H7 (cell line): Measurements from ENCODE around the gene ALDH6A1. TPM values are rescaled to one million over a fixed set of nuclear protein-coding genes. Genes with fewer than 3 reads are reported as not detected.
"Not testable (repeated sequence)": the region's sequence is repeated elsewhere in the genome, so short reads cannot be mapped to it uniquely, and the experiment has no call there.

Experiments
- DNase-seq: peaks from one replicate; pipeline ENCODE4 v3.0.0; 2012
- H3K27me3 ChIP-seq: 2 replicates; pipeline ENCODE4 v1.6.0; 2011; ENCODE audit warnings: mild to moderate bottlenecking, low read length; ENCODE audit not compliant: control insufficient read depth, insufficient read depth
- H3K36me3 ChIP-seq: replicated peaks from 2 replicates; pipeline ENCODE4 v1.5.1; 2011; ENCODE audit warnings: low read length; ENCODE audit not compliant: control insufficient read depth, insufficient read depth
- H3K4me3 ChIP-seq: 2 replicates; pipeline ENCODE4 v1.5.1; 2011; ENCODE audit warnings: low read depth, mild to moderate bottlenecking, control low read depth, low read length, moderate library complexity; ENCODE audit not compliant: insufficient read depth
- total RNA-seq: library from RNA; depleted of rRNA; stranded (reverse); fragments of >200 nt; shearing (Covaris generic); gene quantifications from 2 replicates; pipeline ENCODE4 v1.2.3, GENCODE V29; 2014; rRNA removed

ALDH6A1 gene
- 15.6 and 27.2 TPM in 2 replicates for total RNA-seq

GRCh38 chr14:74084277-74085046 lies at the start of gene ALDH6A1, which contains the start of gene LIN52:
TSS of gene ALDH6A1 (minus strand) at chr14:74084453. CDS start at chr14:74084394, 59 bp downstream.
TSS of gene LIN52 (plus strand) at chr14:74084956. CDS start at chr14:74084975, 19 bp downstream.
- Histone ChIP-seq H3K4me3 (peak within 1 kb of the TSS; percentile 92), H3K36me3 (no peaks in the 10 kb centered on the region), H3K27me3 (no peaks in the 10 kb centered on the region)
- DNase-seq, result peak; percentile 98

- DNase-seq, result no peak
- no peaks in the 10 kb centered on the region for H3K27me3 ChIP-seq
- no peak overlapping the region for H3K4me3 ChIP-seq
- H3K36me3 ChIP-seq, result no peaks in the 10 kb centered on the region
These were observed 43.4 kb upstream of the ALDH6A1 start for GRCh38 chr14:74127634-74128033.

GRCh38 chr14:74126315-74127013 lies 42.2 kb upstream of the ALDH6A1 start:
- Histone ChIP-seq H3K4me3 (no peak overlapping the region), H3K27me3 (no peaks in the 10 kb centered on the region), H3K36me3 (no peaks in the 10 kb centered on the region)
- no peak for DNase-seq

DNA sequence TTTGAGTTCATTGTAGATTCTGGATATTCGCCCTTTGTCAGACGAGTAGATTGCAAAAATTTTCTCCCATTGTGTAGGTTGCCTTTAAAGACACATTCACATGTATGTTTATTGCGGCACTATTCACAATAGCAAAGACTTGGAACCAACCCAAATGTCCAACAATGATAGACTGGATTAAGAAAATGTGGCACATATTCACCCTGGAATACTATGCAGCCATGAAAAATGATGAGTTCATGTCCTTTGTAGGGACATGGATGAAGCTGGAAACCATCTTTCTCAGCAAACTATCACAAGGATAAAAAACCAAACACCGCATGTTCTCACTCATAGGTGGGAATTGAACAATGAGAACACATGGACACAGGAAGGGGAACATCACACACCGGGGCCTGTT lies 41.2 kb upstream of the ALDH6A1 start:
- DNase-seq, H3K27me3 ChIP-seq, H3K4me3 ChIP-seq, H3K36me3 ChIP-seq: not testable (repeated sequence)

DNA sequence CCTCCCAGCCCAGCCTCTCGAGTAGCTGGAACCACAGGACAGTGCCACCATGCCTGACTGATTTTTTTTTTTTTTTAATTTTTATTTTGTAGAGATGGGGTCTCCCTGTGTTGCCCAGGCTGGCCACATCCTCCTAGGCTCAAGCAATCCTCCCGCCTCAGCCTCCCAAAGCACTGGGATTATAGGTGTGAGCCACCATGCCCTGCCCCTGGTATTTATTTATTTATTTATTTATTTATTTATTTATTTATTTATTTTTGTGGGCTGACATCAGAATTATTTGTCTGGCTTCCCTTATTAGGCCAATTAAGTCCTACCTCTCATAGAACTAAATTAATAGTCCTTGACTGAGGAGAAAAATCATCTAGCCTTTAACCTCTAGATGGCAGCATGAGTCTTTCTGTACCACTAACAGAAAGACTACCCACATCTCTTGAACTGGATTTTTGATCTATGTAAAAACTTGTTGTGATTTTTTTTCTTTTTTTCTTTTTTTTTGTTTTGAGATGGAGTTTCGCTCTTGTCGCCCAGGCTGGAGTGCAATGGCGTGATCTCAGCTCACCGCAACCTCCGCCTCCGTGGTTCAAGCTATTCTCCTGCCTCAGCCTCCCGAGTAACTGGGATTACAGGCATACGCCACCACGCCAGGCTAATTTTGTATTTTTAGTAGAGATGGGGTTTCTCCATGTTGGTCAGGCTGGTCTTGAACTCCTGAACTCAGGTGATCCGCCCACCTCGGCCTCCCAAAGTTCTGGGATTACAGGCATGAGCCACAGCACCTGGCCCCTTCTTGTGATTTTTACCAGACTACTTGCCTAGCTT lies 27.4 kb upstream of the ALDH6A1 start:
- not testable (repeated sequence) for H3K4me3 ChIP-seq, H3K27me3 ChIP-seq, H3K36me3 ChIP-seq
- DNase-seq, result peak; percentile 37

DNA sequence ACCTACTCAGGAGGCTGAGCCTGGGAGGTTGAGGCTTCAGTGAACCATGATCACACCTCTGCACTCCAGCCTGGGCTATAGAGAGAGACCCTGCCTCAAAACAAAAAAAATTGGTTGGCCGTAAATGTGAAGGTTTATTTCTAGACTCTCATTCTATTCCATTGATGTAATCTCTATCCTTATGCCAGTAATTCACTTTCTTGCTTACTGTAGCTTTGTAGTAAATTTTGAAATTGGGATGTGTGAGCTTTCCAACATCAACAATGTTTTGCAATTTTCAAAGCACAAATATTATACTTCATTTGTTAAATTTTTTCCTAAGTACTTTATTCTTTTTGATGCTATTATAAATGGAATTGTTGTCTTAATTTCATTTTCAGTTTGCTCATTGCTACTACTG lies 25.1 kb upstream of the ALDH6A1 start:
- no peak for DNase-seq
- H3K27me3 ChIP-seq, result no peaks in the 10 kb centered on the region
- H3K4me3 ChIP-seq, result no peak overlapping the region
- no peaks in the 10 kb centered on the region for H3K36me3 ChIP-seq

DNA sequence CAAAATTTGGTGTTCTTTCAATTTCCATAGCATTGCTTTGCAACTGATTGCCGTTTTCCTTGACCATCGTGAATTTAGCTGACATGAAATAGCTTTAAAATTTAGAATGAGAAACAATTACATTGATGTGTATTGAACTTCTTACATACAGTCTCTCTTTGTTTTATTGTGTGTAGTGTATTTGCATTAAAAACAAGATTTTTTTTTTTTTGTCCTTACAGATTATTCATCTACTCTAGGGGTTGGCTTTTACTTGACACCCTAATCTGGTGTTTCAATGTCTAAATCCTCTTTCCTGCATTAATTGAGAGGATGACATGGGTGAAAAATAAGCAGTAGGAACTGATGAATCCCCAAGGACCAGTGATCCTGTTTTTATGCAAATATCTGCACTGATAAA lies 21.1 kb upstream of the ALDH6A1 start:
- H3K4me3 ChIP-seq, result no peak overlapping the region

DNA sequence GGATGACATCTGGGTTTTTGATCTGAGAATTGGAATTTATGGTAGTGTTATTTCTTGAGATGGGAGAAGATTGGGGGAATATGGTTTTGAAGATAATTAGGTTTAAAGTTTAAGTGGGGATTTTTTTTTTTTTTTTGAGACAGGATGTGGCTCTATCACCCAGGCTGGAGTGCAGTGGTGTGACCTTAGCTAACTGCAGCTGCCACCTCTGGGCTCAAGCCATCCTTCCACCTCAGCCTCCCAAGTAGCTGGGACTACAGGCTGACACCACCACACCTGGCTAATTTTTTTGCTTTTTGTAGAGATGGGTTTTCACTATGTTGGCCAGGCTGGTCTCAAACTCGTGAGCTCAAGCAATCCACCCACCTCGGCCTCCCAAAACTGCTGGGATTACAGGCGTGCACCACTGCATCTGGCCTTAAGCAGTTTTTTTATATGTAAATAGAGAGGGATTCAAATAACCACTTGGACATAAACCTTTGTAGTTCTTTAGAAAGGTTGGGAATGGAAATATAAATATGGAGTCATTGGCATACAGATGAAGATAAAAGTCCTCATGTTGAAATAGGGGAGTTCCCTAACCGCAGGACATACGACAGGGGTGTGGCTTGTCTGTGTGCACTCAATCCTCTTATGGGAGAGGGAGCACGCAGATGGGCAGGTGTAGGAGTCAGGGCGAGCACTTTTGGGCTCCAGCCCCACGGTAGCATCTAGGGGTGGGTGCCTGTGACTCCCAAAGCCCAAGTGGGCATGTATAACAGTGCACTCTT lies 5.2 kb upstream of the ALDH6A1 start:
- Histone ChIP-seq H3K36me3 (peaks cover 2% of the 10 kb centered on the region), H3K27me3 (no peaks in the 10 kb centered on the region), H3K4me3 (no peak overlapping the region)
- DNase-seq, result no peak

More for the DNA sequence above, 21.1 kb upstream of the ALDH6A1 start:
- Histone ChIP-seq H3K27me3 (no peaks in the 10 kb centered on the region), H3K36me3 (0 out of 2 replicates have a peak, but pooled peaks cover 1% of the 10 kb centered on the region)
- DNase-seq, result no peak

GRCh38 chr14:74085828-74086227 lies 1.6 kb upstream of the ALDH6A1 start:
- Histone ChIP-seq H3K27me3 (no peaks in the 10 kb centered on the region), H3K4me3 (no peak overlapping the region; the same call in 1 of the 2 replicates), H3K36me3 (no peaks in the 10 kb centered on the region)
- no peak for DNase-seq

DNA sequence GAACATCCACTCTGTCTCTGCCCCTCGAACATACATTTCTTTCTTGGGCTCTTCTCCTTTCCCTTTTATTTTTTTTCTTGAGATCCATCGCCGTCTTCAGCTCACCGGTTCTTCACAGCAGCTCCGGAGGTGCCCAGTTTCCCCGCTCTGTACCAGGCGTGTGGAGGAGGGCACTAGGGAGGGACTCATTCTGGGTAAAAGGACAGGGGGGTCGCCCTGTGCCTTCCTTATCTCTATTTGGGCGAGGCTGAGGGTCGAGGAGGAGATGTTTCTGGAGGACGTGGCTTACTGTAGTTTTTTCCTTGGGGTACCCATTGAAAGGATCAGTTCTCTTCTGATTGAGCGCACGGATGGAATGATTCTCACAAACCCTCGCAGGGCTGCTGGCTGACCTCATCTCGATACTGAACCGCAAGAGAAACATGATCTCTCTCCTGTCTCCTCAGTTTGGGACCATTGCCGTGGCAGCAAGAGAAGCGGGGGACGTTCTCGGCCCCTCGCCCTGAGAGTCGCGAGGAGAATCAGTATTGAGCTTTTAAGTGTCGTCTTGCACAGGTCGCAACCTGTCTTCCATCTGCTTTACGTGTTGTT lies 889 bp upstream of the ALDH6A1 start:
- H3K4me3 ChIP-seq, result peak overlapping the region; percentile 66
- no peaks in the 10 kb centered on the region for H3K27me3 ChIP-seq
- DNase-seq, result peak; percentile 35
- no peaks in the 10 kb centered on the region for H3K36me3 ChIP-seq

DNA sequence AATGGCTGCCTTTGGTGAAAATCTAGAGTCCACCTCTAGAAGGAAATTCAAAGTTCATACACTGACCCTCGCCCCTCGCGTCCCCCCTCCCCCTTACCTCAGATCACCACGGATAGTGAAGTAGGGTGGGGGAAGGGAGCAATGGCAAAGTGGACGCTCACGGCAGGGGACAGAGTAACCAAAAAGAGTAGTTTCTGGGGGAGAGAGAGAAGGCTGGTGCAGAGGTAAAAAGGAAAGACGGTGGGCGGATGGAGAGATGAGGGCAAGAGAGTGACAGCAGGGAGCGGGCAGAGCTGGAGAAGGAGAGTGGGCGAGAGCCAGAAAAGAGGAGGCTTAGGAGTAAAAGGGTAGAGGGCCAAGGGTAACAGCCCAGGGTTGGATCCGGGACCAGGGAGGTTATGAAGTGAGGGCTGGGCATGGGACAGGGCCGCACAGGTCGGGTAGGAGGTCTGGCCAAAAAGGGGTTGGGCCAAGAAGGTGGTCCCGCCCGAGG lies 423 bp downstream of the ALDH6A1 start:
- Histone ChIP-seq H3K36me3 (no peaks in the 10 kb centered on the region), H3K4me3 (peak overlapping the region; percentile 92)
- DNase-seq, result peak; percentile 38

GRCh38 chr14:74083161-74083560 lies 1.1 kb downstream of the ALDH6A1 start:
- no peaks in the 10 kb centered on the region for H3K27me3 ChIP-seq
- DNase-seq, result no peak
- peak overlapping the region; percentile 92 for H3K4me3 ChIP-seq
- H3K36me3 ChIP-seq, result no peaks in the 10 kb centered on the region

More for the DNA sequence above, 423 bp downstream of the ALDH6A1 start:
- no peaks in the 10 kb centered on the region for H3K27me3 ChIP-seq

- H3K4me3 ChIP-seq, result no peak overlapping the region
- DNase-seq, result no peak
- H3K36me3 ChIP-seq, result no peaks in the 10 kb centered on the region
- H3K27me3 ChIP-seq, result no peaks in the 10 kb centered on the region
These were observed 2.8 kb downstream of the ALDH6A1 start for GRCh38 chr14:74081491-74081890.
